Suppressor macrophage treated with lipopolysaccharide for 1 hour (primary cell): ENCODE measurements around the gene CWF19L2.
"Not testable (repeated sequence)": the region's sequence is repeated elsewhere in the genome, so short reads cannot be mapped to it uniquely, and the experiment has no call there.

Experiments used
- DNase-seq, 3 donors: peaks; one replicate each; pipeline ENCODE4 v3.0.0-alpha.2; 2020 to 2022

Gene CWF19L2

DNA sequence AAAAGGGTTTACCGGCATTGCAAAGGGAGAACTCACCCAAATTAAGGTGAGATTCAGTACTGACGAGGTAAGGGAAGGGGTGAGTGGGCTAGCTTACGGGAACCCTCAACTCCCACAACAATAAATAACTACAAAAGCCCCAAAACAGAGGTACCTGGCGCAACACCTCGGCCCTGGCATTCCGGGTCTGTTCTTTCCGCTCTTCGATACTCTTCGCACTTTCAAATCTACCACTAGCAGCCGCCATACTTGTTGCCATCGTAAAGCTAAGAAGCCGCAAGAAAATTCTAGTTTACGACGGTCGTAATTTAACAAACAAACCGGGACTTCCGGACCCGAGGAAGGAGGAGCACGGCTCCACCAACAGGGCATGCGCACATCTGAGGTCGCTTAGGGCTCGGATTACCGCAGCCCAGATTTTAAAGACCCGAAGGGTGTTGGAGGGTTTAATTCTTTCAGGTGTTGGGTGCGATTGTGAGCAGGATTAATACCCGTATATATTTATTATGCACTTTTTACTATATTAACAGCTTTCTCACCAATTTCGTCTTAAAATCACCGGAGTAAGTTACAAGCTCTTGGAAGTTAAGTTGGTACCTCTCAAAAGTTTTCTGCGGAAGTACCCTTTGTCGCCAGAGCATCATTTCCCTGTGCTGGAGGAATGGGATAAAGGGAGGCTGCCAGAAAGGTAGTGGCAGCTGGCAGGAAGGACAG, at the start of gene CWF19L2:
TSS of gene CWF19L2 (minus strand) at position 268 of the 714 bp plus-strand sequence. CDS start at position 259, 9 bp downstream.
- DNase-seq, result peak; percentile 93 to 98 (median 97)

DNA sequence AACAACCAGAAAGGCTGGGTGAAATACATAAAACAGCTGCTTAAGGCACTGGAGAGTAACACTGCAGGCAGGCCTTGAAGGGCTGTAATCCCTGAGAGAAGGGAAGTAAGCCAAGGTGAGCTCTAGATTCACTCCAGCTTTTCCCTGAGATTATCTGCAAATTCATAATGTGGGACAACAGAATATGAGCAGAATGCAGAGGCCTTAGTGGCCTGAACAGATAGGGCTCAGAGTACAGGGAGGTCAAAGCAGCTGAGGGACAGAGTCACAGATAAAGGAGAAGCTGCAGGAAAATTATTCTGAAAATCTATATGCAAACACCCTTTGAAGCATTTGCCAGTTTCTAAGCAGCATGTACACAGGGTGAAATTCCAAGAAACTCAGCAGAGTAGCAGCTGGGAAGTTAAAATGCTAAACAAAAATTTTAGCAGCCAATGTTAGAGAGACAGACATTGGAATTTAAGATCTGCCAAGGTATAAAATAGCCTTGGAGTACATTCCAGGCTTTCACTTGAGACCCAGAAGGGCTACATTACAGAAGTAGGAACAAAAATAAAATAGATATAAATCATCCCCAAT, 48.1 kb upstream of the CWF19L2 start:
- DNase-seq, result no peak

GRCh38 chr11:107504981-107505380, 47.4 kb upstream of the CWF19L2 start:
- DNase-seq, result no peak

GRCh38 chr11:107501713-107502112, 44.1 kb upstream of the CWF19L2 start:
- no peak for DNase-seq

GRCh38 chr11:107497371-107497770, 39.7 kb upstream of the CWF19L2 start:
- not testable (repeated sequence) for DNase-seq

GRCh38 chr11:107496011-107496410, 38.4 kb upstream of the CWF19L2 start:
- DNase-seq, result no peak

- no peak for DNase-seq
Measured at GRCh38 chr11:107494055-107494454, 36.4 kb upstream of the CWF19L2 start.

DNA sequence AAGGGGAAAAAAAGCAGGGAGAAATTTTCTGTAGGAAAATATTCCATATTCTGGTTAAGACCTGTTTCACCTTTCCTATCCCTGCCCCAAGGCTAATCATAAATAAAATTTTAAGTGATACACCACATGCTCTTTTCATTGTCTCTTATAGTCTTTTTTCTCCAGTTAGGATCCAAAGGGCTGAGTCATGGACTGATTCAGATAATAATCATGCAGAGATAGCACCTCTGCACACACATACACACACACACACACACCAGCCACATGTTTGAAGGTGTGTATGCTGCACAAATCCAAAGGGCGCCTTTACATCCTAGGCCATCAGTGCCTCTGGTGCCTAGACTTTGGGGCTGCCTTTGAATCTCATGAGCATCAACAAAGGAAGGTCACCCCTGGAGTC, 35.5 kb upstream of the CWF19L2 start:
- no peak for DNase-seq

GRCh38 chr11:107490836-107491235, 33.2 kb upstream of the CWF19L2 start:
- no peak for DNase-seq

GRCh38 chr11:107482234-107482633, 24.6 kb upstream of the CWF19L2 start:
- DNase-seq, result no peak

DNA sequence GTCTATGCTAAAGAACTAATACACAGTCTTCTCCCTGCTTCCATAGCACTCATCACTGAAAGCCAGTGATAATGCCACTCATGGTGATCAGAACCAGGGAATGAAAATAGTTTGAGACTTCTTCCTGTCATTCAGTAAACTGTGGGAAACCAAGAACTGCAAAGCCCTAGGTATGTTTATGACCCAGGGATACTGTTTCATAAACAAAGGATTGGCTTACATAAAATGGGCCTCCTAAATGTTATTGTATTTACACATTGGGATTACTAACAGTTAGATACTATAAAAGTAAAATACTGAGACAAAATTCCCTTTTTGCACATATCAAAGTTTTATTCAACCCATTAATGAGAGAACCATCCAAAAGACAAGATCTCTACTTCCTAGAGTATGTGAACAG, 21.3 kb upstream of the CWF19L2 start:
- DNase-seq, result no peak

DNA sequence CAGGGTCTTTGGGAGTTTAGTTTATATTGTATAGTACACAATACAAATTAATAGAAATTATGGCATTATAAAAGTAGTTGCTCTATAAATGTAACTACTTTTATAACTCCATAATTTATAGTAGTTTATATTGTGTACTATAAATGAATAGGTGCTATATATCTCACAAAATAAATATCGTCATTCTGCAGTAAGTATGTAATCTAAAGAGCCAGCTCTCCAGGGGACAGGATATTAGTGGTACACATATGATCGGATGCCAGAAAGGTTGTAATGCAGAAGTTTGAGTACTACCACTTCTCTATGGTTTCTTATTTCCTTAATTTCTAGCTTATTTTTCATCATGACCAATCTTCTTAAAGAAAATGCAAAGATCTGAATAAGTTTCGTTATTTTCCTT, 20.2 kb upstream of the CWF19L2 start:
- no peak for DNase-seq

- no peak for DNase-seq
Measured at GRCh38 chr11:107473792-107474191, 16.2 kb upstream of the CWF19L2 start.

GRCh38 chr11:107472966-107473365, 15.3 kb upstream of the CWF19L2 start:
- no peak for DNase-seq

DNA sequence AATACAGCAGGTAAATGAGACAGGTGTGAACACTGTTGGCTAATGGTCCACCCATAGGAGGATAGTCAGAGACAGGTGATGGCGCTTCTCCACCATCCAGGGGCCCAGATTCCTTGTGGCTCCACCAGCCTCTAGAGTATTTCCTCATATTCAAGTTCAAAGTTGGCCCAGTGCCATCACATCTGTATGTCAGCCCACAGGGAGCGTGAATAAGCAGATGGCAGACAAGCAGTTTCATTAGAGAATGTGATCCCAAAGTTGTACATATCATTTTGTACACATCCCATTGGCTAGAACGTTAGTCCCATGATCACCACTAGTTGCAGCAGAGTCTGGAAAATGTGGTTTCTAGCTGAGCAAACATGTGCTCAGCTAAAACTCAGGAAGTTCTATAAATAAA, 11.0 kb upstream of the CWF19L2 start:
- peak; percentile 11 to 37 (median 23) for DNase-seq

DNA sequence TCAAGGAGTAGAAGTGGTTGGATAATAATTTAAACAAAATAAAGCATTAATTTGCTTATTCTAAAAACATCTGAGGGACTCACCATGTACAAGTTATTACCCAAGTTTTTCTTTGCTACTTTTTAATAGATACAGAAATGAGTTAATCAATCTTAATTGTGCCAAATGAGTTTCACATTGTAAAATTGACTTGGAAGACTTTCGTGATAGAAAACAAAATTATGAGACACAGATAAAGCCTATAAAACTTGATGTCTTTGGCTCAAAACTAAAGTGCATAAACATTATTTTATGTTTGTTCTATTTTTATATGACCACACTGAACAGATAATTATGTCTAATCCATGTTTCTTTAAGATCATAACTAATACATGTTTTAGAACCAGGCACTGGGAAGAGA, 10.1 kb upstream of the CWF19L2 start:
- DNase-seq, result no peak

GRCh38 chr11:107466275-107466866, 8.7 kb upstream of the CWF19L2 start:
- not testable (repeated sequence) for DNase-seq

GRCh38 chr11:107457205-107457557, 444 bp downstream of the CWF19L2 start:
- DNase-seq, result peak in 2 of 3 donors; percentile 5 to 10

DNA sequence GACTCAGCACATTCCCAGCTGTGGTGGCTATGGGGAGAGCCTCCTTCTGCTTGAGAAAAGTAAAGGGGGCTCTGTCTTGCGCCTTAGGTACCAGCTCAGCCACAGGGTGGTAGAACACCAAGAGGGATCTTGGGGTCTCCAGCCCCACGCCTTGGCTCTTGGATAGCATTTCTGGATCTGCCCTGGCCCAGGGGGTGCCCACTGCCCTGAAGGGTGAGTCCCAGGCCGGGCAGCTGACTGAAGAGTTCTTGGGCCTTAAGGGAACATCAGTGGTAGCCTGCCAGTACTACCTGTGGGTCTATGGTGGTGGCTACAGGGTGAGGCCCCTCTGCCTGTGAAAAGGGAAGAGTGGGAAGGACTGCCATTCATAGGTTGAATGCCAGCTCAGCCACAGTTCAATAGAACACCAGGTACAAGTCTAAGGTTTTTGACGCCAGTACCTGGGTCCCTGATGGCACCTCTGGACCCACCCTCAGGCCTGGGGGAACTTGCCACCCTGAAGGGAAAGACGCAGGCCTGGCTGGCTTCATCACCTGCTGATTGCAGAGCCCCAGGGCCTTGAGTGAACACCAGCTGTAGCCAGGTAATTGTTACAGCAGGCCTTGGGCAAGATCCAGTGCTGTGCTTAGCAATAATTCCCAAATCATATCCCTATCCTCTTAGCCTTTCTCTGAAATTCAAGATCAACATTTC, 3.9 kb downstream of the CWF19L2 start:
- DNase-seq, result no peak

GRCh38 chr11:107446822-107447431, 10.7 kb downstream of the CWF19L2 start:
- DNase-seq, result no peak

DNA sequence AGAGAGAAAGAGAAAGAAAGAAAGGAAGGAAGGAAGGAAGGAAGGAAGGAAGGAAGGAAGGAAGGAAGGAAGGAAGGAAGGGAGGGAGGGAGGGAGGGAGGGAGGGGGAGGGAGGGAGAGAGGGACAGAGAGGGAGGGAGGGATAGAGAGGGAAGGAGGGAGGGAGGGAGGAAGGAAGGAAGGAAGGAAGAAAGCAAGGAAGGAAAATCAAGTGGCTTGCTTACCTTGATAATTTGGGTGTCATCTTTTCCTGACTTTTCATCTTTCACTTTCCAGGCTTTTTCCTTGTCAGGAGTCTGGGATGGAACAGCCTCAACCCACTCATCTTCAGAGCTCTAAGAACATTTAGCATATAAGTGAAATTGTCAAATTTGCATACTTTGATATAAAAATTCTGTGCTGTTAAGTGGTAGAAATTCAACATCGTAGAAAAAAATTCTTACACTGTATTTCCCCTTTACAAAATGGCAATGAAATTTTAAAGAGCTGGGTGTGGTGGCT, 14.9 kb downstream of the CWF19L2 start:
- DNase-seq, result no peak

- DNase-seq, result no peak
Measured at GRCh38 chr11:107439586-107440167, 17.9 kb downstream of the CWF19L2 start.

DNA sequence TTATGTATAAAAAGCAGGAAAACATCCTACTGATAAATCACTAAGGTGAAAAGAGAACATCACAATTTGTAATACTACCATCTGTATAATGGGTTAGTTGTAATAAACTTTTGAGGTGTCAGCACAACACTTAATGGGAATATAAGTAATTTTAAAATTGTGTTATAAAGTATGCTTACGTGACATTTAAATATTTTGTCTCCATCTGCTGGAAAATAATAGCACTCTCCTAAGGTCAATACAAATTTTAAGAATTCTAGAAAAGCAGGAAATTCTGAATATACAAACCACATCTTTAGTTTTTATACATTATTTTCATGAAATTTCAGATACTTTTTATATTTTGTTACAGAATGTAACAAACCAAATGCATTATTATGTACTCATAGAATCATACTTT, 19.5 kb downstream of the CWF19L2 start:
- DNase-seq, result no peak
